Activated CD4-positive, alpha-beta T cell treated with anti-CD3 and anti-CD28 coated beads for 1 hour (primary cell): ENCODE data around the gene LUC7L3.
"Not testable (repeated sequence)": the region's sequence is repeated elsewhere in the genome, so short reads cannot be mapped to it uniquely, and the experiment has no call there.

Experiments used
- DNase-seq: peaks from one replicate; pipeline ENCODE4 v3.0.0-alpha.2; 2020

Gene LUC7L3

GRCh38 chr17:50710650-50711049 lies 8.8 kb upstream of the LUC7L3 start:
- no peak for DNase-seq

GRCh38 chr17:50712641-50713040 lies 6.8 kb upstream of the LUC7L3 start:
- no peak for DNase-seq

DNA sequence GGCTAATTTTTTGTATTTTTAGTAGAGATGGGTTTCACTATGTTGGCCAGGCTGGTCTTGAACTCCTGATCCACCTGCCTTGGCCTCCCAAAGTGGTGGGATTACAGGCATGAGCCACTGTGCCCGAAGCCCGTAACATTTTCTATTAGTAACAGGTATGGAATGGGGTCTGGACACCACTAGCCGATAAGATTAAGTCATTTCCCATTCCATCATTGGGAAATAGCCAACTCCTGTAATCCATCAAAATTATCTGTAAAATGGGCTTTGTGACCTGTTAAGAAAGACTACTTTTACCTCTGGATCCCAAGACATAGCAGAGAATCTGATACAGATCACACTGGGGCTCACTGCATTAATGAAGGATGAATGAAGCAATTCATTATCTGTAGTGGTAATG lies 3.9 kb upstream of the LUC7L3 start:
- no peak for DNase-seq

GRCh38 chr17:50719924-50720794 lies 756 bp downstream of the LUC7L3 start:
- no peak for DNase-seq

- no peak for DNase-seq
Observed at GRCh38 chr17:50721194-50722010, 2.0 kb downstream of the LUC7L3 start.

DNA sequence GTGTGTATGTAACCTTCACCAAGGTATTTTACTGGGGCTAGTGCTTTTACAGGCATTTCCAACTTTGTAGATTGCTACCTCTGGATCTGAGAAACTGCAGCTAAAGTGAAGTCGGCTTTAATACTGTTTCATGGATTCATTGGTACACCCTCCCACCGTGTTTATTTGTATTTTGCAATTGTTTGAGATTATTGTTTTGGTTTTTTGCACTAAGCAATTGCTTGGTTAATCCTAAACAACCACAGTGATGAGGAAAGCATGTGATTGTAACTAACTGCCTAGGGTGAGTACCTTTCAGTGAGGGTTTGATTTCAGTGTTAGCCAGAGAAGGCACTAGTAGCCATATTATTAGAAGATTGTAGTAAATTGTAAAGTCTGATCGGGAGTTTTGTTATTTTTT lies 3.3 kb downstream of the LUC7L3 start:
- no peak for DNase-seq

DNA sequence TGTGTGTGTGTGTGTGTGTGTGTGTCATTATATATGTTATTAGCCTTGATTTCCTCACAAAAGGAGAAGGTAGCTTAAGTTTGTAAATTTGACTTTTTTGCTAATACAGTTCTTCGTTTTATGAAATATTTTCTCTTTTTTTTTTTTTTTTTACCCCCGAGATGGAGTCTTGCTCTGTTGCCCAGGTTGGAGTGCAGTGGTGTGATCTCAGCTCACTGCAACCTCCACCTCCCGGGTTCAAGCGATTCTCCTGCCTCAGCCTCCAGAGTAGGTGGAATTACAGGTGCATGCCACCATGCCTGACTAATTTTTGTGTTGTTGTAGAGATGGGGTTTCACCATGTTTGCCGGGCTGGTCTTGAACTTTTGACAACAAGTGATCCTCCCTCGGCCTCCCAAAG lies 5.2 kb downstream of the LUC7L3 start:
- DNase-seq = not testable (repeated sequence)

- DNase-seq = no peak
Observed at GRCh38 chr17:50725769-50726655, 6.6 kb downstream of the LUC7L3 start.

GRCh38 chr17:50728112-50728429 lies 8.7 kb downstream of the LUC7L3 start:
- no peak for DNase-seq

GRCh38 chr17:50728881-50729765 lies 9.7 kb downstream of the LUC7L3 start:
- DNase-seq = no peak

GRCh38 chr17:50731575-50732460 lies 12.4 kb downstream of the LUC7L3 start:
- no peak for DNase-seq

DNA sequence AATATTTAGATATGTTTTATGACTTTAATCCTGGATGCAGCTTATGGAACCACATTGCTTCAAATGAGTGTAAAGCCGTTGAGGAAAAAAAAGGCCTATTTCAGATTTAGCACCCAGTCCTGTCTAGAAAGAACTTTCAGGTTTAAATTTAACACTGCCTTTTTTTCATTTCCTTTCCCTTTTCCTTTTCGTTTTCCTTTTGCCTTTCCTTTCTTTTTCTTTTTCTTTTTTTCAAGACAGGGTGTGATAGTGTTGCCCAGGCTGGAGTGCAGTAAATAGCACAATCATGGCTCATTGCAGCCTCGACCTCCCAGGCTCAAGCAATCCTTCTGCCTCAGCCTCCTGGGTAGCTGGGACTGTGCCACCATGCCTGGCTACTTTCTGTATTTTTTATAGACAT lies 15.9 kb downstream of the LUC7L3 start:
- DNase-seq = no peak

DNA sequence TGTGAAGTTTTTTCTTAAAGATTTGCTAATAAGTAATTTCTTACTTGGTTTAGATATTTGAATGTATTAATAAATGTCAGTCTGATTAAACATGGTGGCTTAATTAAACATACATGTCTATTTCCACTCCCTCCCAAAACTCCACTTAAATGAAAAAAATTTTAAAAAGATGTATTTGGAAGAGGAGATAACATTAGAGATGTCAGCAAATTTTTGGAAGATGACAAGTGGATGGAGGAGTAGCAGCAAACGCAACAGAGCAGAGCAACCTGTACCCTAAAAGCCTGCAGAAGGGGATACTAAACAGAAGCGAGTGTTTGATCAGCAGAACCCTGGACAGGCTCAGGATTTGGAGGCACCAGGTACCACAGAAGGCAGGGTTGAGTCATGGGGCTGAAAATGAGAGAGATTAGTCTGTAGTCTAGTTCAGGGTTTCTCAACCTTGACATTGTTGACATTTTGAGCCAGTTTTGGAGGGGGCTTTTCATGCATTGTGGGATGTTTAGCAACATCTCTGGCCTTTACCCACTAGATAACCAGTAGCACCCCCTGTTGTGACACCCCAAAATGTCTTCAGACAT lies 17.8 kb downstream of the LUC7L3 start:
- DNase-seq = no peak

- no peak for DNase-seq
Observed at GRCh38 chr17:50739098-50739497, 19.7 kb downstream of the LUC7L3 start.

DNA sequence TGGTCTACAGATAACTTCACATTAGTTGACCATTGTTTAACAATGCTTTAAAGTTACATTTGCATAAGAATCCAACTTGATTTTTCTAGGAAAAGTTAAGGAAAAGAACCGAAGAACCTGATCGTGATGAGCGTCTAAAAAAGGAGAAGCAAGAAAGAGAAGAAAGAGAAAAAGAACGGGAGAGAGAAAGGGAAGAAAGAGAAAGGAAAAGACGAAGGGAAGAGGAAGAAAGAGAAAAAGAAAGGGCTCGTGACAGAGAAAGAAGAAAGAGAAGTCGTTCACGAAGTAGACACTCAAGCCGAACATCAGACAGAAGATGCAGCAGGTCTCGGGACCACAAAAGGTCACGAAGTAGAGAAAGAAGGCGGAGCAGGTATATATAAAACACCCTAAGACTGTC lies 26.2 kb downstream of the LUC7L3 start:
- no peak for DNase-seq

DNA sequence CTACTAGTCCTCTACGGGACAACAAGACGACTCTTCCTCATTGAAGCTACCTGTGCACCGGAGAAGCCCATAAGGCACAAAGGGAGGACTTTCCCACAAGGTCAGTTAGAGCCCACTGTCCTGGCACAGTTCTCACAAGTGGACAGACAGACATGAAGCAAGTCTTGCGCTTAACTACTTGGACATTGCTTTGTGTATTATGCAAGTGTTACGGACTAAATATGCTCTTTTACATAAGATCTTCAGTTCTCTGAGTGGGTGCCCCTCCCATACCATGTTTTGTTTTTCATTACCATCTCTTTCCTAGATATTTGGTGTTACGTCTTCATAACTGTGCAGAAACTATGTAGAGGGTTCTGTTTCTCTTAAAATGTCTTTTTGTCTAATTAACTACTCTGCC lies 29.8 kb downstream of the LUC7L3 start:
- no peak for DNase-seq

DNA sequence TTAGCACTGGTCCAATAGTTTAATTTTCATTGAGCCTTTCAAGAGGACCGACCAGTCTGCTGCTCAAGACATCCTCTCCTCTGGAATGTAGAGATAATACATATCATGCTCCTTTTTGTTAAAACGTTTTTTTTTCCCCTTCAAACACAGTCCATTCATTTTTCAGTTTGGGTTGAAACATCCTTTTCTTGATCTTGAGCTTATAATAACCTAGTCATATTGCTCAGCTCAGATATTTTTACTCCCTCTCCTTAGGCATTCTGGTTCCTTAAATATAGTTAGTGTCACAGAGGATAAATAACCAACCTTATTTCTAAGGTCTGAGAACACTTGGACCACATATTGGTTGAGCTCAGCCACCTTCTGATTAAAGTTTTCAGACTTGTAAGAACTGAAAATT lies 35.1 kb downstream of the LUC7L3 start:
- no peak for DNase-seq

GRCh38 chr17:50758524-50758923 lies 39.1 kb downstream of the LUC7L3 start:
- DNase-seq = no peak

DNA sequence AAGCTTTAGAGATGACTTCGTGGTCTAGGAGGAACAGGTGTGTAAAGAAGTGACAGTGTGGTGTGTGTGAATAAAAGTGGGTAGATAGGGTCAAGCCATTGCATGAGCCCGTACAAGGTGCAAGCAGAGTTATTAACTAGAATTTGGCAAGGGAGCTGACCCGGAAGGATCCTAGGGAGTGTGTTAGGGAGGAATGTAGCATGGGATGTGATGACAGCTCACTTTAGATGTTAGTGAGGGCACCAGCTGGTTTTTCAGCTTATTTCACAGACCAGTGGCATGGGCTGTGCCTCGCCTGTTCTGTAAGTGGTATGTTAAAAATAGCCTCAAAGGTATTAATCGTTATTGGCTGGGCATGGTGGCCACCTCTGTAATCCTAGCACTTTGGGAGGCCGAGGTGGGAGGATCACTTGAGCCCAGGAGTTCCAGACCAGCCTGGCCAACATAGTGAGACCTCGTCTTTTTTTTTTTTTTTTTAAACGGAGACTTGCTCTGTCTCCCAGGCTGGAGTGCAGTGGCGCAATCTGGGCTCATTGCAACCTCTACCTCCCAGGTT lies 39.7 kb downstream of the LUC7L3 start:
- no peak for DNase-seq

- no peak for DNase-seq
Observed at GRCh38 chr17:50762177-50762576, 42.8 kb downstream of the LUC7L3 start.
